HCT116 (cell line): ENCODE data around the gene EARS2. TPM values are rescaled to one million over a fixed set of nuclear protein-coding genes. Genes with fewer than 3 reads are reported as not detected.

Experiments used
- ATAC-seq: fragments of 200-7000 bp; cut with Tn5 transposase; 2 replicates; pipeline ENCODE4 v1.9.1; 2020; ENCODE audit warnings: mild to moderate bottlenecking, moderate library complexity
- BruUV-seq: library from RNA; stranded (reverse); fragments of 400-500 nt; replicated peaks from 2 replicates; lab custom pipeline; 2021; lab: Mats Ljungman, UMichigan
- CTCF ChIA-PET: fragments of 300-600 bp; sonication (Branson Sonifier 250); formaldehyde crosslinking; loops from one replicate; lab custom pipeline; 2021; ENCODE audit warnings: antibody characterized with exemption; lab: Charles Lee
- POLR2A ChIA-PET: fragments of 300-600, 350-600 bp; sonication (Branson Sonifier 250); formaldehyde crosslinking; loops from one replicate; lab custom pipeline; 2021; ENCODE audit warnings: antibody characterized with exemption; lab: Charles Lee
- RAD21 ChIA-PET, 2 experiments: fragments of 300-600 bp; sonication (Branson Sonifier 250); formaldehyde crosslinking; loops; one replicate each; lab custom pipeline; 2023; ENCODE audit warnings: low total read pairs in 2 of 2; ENCODE audit not compliant: uncharacterized antibody in 2 of 2, unreplicated experiment in 2 of 2, low non-redundant PET in 1 of 2; lab: Charles Lee
- DNase-seq: peaks from one replicate; pipeline ENCODE4 v3.0.0-alpha.2; 2010; ENCODE audit warnings: low read depth, low spot score
- H2AFZ ChIP-seq: fragments of 200-600 bp; shearing (Covaris generic), sonication (generic); 2 replicates; pipeline ENCODE4 v1.6.1; 2017; ENCODE audit warnings: low read depth, mixed run types, mixed read lengths, antibody characterized with exemption, low read length; ENCODE audit not compliant: poor library complexity, severe bottlenecking
- H3K27ac ChIP-seq: 2 replicates; pipeline ENCODE4 v1.5.1; 2012; ENCODE audit warnings: low read depth, low read length
- H3K27me3 ChIP-seq: fragments of 200-600 bp; sonication (generic); 2 replicates; pipeline ENCODE4 v1.6.1; 2016; ENCODE audit warnings: mixed run types, low read length, mixed read lengths; ENCODE audit not compliant: insufficient read depth
- H3K36me3 ChIP-seq, 2 experiments: fragments of 200-500 bp in 1 of 2; fragments of 200-600 bp in 1 of 2; sonication (Bioruptor generic) in 1 of 2; sonication (generic) in 1 of 2; 2 replicates each; pipeline versions ENCODE4 v1.5.1 to v1.6.1; 2014 to 2016; ENCODE audit warnings: low read length in 2 of 2, inconsistent platforms in 1 of 2, mixed read lengths in 1 of 2, mixed run types in 1 of 2; ENCODE audit not compliant: insufficient read depth in 2 of 2, control insufficient read depth in 1 of 2
- H3K4me1 ChIP-seq, 2 experiments: fragments of 200-600 bp in 1 of 2; sonication (generic) in 1 of 2; 2 replicates each; pipeline versions ENCODE4 v1.5.1 to v1.6.1; 2012 to 2017; ENCODE audit warnings: low read length in 2 of 2, inconsistent platforms in 1 of 2, mild to moderate bottlenecking in 1 of 2, mixed read lengths in 1 of 2, mixed run types in 1 of 2, moderate library complexity in 1 of 2; ENCODE audit not compliant: insufficient read depth in 2 of 2, control insufficient read depth in 1 of 2
- H3K4me2 ChIP-seq: fragments of 200-600 bp; sonication (generic); 2 replicates; pipeline ENCODE4 v1.6.1; 2017; ENCODE audit warnings: mixed run types, low read length, mixed read lengths
- H3K4me3 ChIP-seq, 2 experiments: fragments of 200-600 bp in 1 of 2; sonication (generic) in 1 of 2; replicated peaks in 1 of 2; 2 replicates each; pipeline ENCODE4 v1.5.1; 2011 to 2016; ENCODE audit warnings: low read length in 2 of 2, control low read depth in 1 of 2, low read depth in 1 of 2, mild to moderate bottlenecking in 1 of 2, mixed read lengths in 1 of 2, mixed run types in 1 of 2
- H3K79me2 ChIP-seq: fragments of 200-600 bp; sonication (generic); 2 replicates; pipeline ENCODE4 v1.6.1; 2017; ENCODE audit warnings: mild to moderate bottlenecking, mixed run types, low read length, moderate library complexity, mixed read lengths; ENCODE audit not compliant: insufficient read depth
- H3K9ac ChIP-seq: fragments of 200-600 bp; sonication (generic); 2 replicates; pipeline ENCODE4 v1.6.1; 2016; ENCODE audit warnings: low read length, mixed read lengths
- H3K9me2 ChIP-seq: fragments of 200-600 bp; sonication (generic), shearing (Covaris generic); 2 replicates; pipeline ENCODE4 v1.6.1; 2017; ENCODE audit warnings: mixed run types, mild to moderate bottlenecking, moderate library complexity; ENCODE audit not compliant: insufficient read depth
- H3K9me3 ChIP-seq, 2 experiments: fragments of 200-500 bp in 1 of 2; fragments of 200-600 bp in 1 of 2; sonication (Bioruptor generic) in 1 of 2; sonication (generic) in 1 of 2; 2 replicates each; pipeline ENCODE4 v1.6.1; 2014 to 2017; ENCODE audit warnings: low read length in 2 of 2, mixed read lengths in 2 of 2, inconsistent platforms in 1 of 2, low read depth in 1 of 2, mild to moderate bottlenecking in 1 of 2, mixed run types in 1 of 2, moderate library complexity in 1 of 2; ENCODE audit not compliant: control insufficient read depth in 1 of 2, insufficient read depth in 1 of 2
- H4K20me1 ChIP-seq: fragments of 200-600 bp; sonication (generic), shearing (Covaris generic); 2 replicates; pipeline ENCODE4 v1.6.1; 2017; ENCODE audit warnings: mixed run types, mild to moderate bottlenecking, moderate library complexity; ENCODE audit not compliant: insufficient read depth
- CBX3 ChIP-seq: IDR thresholded peaks from 2 replicates; pipeline ENCODE4 v1.6.1; 2012; ENCODE audit warnings: low read depth
- EGR1 ChIP-seq: IDR thresholded peaks from 2 replicates; pipeline ENCODE4 v1.6.1; 2012; ENCODE audit warnings: low read depth
- EZH2 ChIP-seq: fragments of 200-600 bp; sonication (generic); IDR thresholded peaks from 2 replicates; pipeline ENCODE4 v1.6.1; 2017; ENCODE audit warnings: antibody characterized with exemption, mixed run types
- EZH2phosphoT487 ChIP-seq: fragments of 200-600 bp; IDR thresholded peaks from 2 replicates; pipeline ENCODE4 v1.6.1; 2018; ENCODE audit warnings: antibody characterized with exemption, borderline replicate concordance
- JUND ChIP-seq: IDR thresholded peaks from 2 replicates; pipeline ENCODE4 v1.6.1; 2012
- RAD21 ChIP-seq: IDR thresholded peaks from 2 replicates; pipeline ENCODE4 v1.6.1; 2012; ENCODE audit warnings: low read depth, mild to moderate bottlenecking
- SIN3A ChIP-seq: IDR thresholded peaks from 2 replicates; pipeline ENCODE4 v1.6.1; 2012; ENCODE audit warnings: low read depth
- SP1 ChIP-seq: IDR thresholded peaks from 2 replicates; pipeline ENCODE4 v1.6.1; 2012; ENCODE audit warnings: low read depth
- SRF ChIP-seq: IDR thresholded peaks from 2 replicates; pipeline ENCODE4 v1.6.1; 2012; ENCODE audit warnings: low read depth
- ZFX ChIP-seq: fragments of 450-650 bp; IDR thresholded peaks from 2 replicates; pipeline ENCODE4 v1.6.1; 2017
- ZNF274 ChIP-seq: fragments of 200-500 bp; sonication (Bioruptor generic); IDR thresholded peaks from 2 replicates; pipeline ENCODE4 v1.6.1; 2014; ENCODE audit warnings: mild to moderate bottlenecking, low read depth, low read length, inconsistent platforms
- intact Hi-C: fragments of 100-400 bp; cut with micrococcal nuclease; formaldehyde crosslinking; loops from 2 replicates; pipeline ENCODE4 v1.10.0; 2022
- total RNA-seq: library from RNA; stranded (reverse); gene quantifications from one replicate; pipeline ENCODE4 v1.2.1, GENCODE V29; 2021; ENCODE audit not compliant: unreplicated experiment
- TF ChIP-seq, protein P1 (sequence below), 3 experiments: fragments of 200-600 bp in 1 of 3; sonication (generic) in 1 of 3; IDR thresholded peaks in 2 of 3; conservative IDR thresholded peaks in 1 of 3; 2 replicates each; pipeline ENCODE4 v1.5.1; 2012 to 2017; ENCODE audit warnings: low read depth in 2 of 3, low read length in 2 of 3, antibody characterized with exemption in 1 of 3, borderline replicate concordance in 1 of 3, control low read depth in 1 of 3, mild to moderate bottlenecking in 1 of 3, mixed read lengths in 1 of 3, mixed run types in 1 of 3, moderate library complexity in 1 of 3; ENCODE audit not compliant: insufficient read depth in 1 of 3

The EARS2 gene
- total RNA-seq, 1 experiment from 2014 or later, result 35.6 TPM

DNA sequence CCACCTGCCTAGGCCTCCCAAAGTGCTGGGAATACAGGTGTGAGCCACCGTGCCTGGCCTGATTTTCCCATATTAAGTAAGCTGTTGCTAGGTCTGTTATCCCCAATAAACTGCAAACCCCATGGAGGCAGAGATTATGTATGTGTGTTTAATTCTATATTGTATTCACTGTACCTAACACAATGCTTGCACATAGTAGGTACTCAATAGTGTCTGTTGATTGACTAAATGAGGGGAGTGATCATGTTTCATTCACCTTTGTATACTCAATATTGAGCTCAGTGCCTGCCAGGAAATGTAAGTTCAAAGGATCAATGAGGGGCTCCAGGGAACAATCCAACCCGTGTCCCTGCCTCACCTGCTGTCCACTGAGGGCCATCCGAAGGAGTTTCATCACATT, 32.3 kb downstream of the EARS2 start:
- Histone ChIP-seq H3K4me3 (no peak overlapping the region), H3K9me3 (no peaks in the 10 kb centered on the region), H3K9me2 (no peaks in the 10 kb centered on the region), H3K4me2 (no peak overlapping the region), H3K27ac (no peak overlapping the region), H3K36me3 (peaks cover 39 to 48% of the 10 kb centered on the region in 2 experiments), H3K4me1 (no peaks in the 10 kb centered on the region), H3K27me3 (no peaks in the 10 kb centered on the region), H4K20me1 (no peaks in the 10 kb centered on the region), H2AFZ (no peak overlapping the region), H3K9ac (no peak overlapping the region), H3K79me2 (no peaks in the 10 kb centered on the region)
- no TSS peak for BruUV-seq
- ChIA-PET CTCF (no interaction called here), RAD21 (no interaction called here), POLR2A (no interaction called here)
- DNase-seq (no peak), ATAC-seq (no peak)
- TF ChIP-seq JUND (no peak), ZNF274 (no peak), CBX3 (no peak), SP1 (no peak), EGR1 (no peak), ZFX (no peak), SRF (no peak), RAD21 (no peak)
- intact Hi-C loops, result no loop called here

DNA sequence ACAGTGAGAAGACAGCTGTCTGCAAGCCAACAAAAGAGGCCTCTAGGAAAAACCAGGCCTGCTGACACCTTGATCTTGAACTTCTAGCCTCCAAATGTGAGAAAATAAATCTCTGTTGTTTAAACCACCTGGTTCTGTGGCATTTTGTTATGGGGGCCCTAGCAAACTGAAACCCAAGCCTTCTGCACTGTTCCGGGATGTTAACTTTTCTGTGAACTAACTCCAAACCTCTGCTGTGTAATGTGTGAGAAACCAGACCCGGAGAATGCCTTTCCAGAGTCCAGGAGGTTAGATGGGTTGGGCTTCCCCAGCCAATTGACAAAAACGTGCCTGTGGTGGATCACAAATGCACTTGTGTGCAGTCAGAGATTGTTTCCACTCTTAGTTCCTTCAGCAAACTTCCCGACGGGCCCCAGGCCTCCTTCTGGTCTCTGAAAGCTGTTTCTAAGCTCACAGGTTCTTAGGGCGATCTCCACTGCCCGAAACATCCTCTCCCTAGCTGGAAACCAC, 33.2 kb downstream of the EARS2 start:
- Histone ChIP-seq H3K27me3 (no peaks in the 10 kb centered on the region), H3K27ac (no peak overlapping the region), H3K9ac (no peak overlapping the region), H3K4me2 (no peak overlapping the region), H3K9me2 (no peaks in the 10 kb centered on the region), H3K4me3 (no peak overlapping the region), H3K4me1 (no peaks in the 10 kb centered on the region), H3K79me2 (no peaks in the 10 kb centered on the region), H3K9me3 (no peaks in the 10 kb centered on the region), H3K36me3 (peaks cover 34 to 53% of the 10 kb centered on the region in 2 experiments), H2AFZ (no peak overlapping the region), H4K20me1 (no peaks in the 10 kb centered on the region)
- no TSS peak for BruUV-seq
- CTCF ChIA-PET, result no interaction called here
- TF ChIP-seq RAD21, result no peak
- no peak for TF ChIP-seq SIN3A
- no peak for TF ChIP-seq EZH2
- no peak for TF ChIP-seq SRF
- TF ChIP-seq EZH2phosphoT487, result no peak
- TF ChIP-seq, protein P1, sequence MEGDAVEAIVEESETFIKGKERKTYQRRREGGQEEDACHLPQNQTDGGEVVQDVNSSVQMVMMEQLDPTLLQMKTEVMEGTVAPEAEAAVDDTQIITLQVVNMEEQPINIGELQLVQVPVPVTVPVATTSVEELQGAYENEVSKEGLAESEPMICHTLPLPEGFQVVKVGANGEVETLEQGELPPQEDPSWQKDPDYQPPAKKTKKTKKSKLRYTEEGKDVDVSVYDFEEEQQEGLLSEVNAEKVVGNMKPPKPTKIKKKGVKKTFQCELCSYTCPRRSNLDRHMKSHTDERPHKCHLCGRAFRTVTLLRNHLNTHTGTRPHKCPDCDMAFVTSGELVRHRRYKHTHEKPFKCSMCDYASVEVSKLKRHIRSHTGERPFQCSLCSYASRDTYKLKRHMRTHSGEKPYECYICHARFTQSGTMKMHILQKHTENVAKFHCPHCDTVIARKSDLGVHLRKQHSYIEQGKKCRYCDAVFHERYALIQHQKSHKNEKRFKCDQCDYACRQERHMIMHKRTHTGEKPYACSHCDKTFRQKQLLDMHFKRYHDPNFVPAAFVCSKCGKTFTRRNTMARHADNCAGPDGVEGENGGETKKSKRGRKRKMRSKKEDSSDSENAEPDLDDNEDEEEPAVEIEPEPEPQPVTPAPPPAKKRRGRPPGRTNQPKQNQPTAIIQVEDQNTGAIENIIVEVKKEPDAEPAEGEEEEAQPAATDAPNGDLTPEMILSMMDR (IDR thresholded peaks at IDR 0.05 in 2 of 3, conservative IDR thresholded peaks at IDR 0.05 in 1 of 3; ENCODE audit: borderline replicate concordance in 1 of 3, insufficient read depth in 1 of 3, low read depth in 2 of 3, low read length in 2 of 3), result no peak
- no peak for DNase-seq
- POLR2A ChIA-PET, result no interaction called here
- ATAC-seq, result no peak
- intact Hi-C loops, result no loop called here
- RAD21 ChIA-PET, result no interaction called here
